ENCODE data around the gene CNGA3.

The CNGA3 gene

DNA sequence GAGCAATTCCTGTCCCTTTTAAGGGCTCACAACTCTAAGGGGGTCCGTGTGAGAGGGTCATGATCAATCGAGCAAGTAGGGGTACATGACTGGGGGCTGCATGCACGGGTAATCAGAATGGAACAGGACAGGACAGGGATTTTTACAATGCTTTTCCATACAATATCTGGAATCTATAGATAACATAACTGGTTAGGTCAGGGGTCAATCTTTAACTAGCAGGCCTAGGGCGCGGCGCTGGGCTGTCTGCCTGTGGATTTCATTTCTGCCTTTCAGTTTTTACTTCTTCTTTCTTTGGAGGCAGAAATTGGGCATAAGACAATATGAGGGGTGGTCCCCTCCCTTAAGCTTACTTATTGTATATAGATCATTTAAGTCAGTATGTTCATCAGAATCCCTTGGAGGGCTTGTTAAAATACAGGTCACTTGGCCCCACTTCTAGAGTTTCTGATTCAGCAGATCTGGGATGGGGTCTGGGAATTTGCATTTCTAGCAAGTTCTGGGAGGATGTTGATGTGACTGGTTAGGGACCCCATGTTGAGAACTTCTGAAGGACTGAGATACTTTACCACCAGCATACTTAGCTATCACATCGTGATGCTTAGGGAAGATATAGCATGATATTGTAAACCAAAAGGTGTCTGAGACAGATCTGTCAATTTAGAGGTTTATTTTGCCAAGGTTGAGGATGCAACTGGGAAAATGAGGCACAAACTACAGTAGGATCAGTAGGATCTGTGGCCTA is 95.6 kb downstream of the CNGA3 start:
- no peak overlapping the region for H3K4me3 ChIP-seq (ENCODE audit: low read depth, low read length)
- ChIA-PET CTCF (interaction anchor here (0.8 kb wide), 1 partner anchor 160 kb away, joined by 3 read pairs; no protein-coding TSS in a partner anchor), POLR2A (no interaction called here)
- DNase-seq (ENCODE audit: low read depth, low spot score), result no peak
- TF ChIP-seq, protein P1, sequence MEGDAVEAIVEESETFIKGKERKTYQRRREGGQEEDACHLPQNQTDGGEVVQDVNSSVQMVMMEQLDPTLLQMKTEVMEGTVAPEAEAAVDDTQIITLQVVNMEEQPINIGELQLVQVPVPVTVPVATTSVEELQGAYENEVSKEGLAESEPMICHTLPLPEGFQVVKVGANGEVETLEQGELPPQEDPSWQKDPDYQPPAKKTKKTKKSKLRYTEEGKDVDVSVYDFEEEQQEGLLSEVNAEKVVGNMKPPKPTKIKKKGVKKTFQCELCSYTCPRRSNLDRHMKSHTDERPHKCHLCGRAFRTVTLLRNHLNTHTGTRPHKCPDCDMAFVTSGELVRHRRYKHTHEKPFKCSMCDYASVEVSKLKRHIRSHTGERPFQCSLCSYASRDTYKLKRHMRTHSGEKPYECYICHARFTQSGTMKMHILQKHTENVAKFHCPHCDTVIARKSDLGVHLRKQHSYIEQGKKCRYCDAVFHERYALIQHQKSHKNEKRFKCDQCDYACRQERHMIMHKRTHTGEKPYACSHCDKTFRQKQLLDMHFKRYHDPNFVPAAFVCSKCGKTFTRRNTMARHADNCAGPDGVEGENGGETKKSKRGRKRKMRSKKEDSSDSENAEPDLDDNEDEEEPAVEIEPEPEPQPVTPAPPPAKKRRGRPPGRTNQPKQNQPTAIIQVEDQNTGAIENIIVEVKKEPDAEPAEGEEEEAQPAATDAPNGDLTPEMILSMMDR (IDR thresholded peaks at IDR 0.05; ENCODE audit: insufficient read depth, low read length, missing control alignments), result no peak

DNA sequence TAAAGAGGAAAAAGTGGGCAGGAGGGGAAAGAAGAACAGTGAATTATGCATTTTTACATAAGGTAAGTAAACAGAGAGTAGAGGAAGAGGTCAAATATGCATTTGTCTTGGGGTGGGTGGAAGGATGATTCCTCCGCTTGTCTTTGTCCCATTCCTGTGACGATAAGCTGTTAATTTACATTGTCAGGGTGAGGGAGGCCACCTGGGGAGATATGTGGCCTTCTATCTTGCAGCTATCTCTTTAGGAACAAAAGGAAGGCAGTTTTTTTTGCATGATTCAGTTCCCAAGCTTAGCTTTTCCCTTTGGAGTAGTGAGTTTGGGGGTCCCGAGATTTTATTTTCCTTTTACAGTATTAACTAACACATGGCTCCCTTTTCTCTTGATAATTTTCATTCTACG is 96.2 kb downstream of the CNGA3 start:
- H3K4me3 ChIP-seq (ENCODE audit: low read depth, low read length), result no peak overlapping the region
- ChIA-PET POLR2A (no interaction called here), CTCF (no interaction called here)
- no peak for DNase-seq (ENCODE audit: low read depth, low spot score)
- TF ChIP-seq, protein P1 (IDR thresholded peaks at IDR 0.05; ENCODE audit: insufficient read depth, low read length, missing control alignments), result no peak

DNA sequence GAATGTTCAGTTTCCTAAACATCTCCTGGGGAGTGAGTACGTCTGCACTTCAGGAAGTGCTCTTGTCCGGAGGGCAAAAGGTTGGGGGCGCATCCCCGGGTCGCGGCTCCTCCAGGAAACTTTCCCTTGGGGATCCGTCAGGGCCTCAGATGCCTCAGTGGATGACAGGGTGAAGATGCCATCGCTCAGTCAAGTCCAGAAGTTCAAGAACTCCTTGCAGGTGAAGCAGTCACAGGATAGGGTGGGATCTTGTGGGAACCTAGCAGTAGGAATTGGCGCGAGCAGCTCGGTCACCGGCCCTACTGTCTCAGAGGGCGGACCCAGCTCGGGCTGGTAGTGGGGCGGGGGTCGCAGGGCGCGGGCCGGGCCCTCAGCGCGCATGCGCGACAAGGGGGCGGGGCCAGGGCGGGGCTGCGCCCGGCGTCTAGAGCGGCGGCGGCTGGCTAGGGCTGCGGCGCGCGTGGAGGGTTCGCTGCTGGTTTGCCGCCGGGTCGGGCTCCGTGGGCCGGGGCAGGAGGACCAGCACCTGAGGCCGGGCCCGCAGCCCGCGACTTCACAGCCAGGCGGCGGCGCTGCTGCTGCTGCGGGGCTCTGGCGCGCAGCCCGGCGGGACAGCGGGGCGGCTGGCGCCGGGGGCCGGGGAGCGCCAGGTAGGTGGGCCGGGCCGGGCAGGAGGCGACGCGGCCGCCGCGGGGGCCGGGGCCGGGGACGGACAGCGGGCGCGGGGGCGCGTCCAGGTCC is 98.3 kb downstream of the CNGA3 start, which contains the start of gene INPP4A:
INPP4A (plus strand) TSS at position 423 of the 741 bp plus-strand sequence. CDS start 75,191 bp downstream, outside the sequence.
- CTCF ChIA-PET, result no interaction called here
- DNase-seq (ENCODE audit: low read depth, low spot score), result no peak
- TF ChIP-seq, protein P1 (IDR thresholded peaks at IDR 0.05; ENCODE audit: insufficient read depth, low read length, missing control alignments), result no peak
- H3K4me3 ChIP-seq (ENCODE audit: low read depth, low read length), result peak within 1 kb of the TSS; percentile 74
- POLR2A ChIA-PET, result no interaction called here

DNA sequence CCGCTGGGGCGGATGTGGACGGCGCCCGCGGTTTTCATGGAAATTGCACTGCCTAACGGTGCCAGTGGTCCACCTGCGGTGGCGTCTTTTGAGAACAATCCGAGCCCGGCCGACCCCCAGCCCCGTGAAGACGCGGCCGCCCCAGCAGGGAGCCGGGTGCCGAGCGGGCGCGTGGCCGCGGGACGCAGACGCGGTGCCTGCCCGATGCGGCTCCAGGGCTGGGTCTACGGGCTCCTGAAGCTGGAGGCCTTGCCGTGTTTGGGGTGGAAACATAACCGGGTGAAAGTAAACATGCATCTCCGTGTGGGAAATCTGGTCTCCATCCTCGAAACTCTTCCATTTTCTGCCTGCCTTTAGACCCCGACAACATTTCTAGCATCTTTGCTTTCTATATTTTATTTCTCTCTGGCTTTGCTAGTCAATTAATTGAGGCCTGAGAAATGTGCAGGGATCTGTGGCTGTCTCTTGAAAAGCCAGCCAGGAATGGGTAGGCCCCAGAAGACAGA is 99.0 kb downstream of the CNGA3 start:
- ChIA-PET POLR2A (no interaction called here), CTCF (no interaction called here)
- peak overlapping the region; percentile 74 for H3K4me3 ChIP-seq (ENCODE audit: low read depth, low read length)
- TF ChIP-seq, protein P1 (IDR thresholded peaks at IDR 0.05; ENCODE audit: insufficient read depth, low read length, missing control alignments), result no peak
- no peak for DNase-seq (ENCODE audit: low read depth, low spot score)

DNA sequence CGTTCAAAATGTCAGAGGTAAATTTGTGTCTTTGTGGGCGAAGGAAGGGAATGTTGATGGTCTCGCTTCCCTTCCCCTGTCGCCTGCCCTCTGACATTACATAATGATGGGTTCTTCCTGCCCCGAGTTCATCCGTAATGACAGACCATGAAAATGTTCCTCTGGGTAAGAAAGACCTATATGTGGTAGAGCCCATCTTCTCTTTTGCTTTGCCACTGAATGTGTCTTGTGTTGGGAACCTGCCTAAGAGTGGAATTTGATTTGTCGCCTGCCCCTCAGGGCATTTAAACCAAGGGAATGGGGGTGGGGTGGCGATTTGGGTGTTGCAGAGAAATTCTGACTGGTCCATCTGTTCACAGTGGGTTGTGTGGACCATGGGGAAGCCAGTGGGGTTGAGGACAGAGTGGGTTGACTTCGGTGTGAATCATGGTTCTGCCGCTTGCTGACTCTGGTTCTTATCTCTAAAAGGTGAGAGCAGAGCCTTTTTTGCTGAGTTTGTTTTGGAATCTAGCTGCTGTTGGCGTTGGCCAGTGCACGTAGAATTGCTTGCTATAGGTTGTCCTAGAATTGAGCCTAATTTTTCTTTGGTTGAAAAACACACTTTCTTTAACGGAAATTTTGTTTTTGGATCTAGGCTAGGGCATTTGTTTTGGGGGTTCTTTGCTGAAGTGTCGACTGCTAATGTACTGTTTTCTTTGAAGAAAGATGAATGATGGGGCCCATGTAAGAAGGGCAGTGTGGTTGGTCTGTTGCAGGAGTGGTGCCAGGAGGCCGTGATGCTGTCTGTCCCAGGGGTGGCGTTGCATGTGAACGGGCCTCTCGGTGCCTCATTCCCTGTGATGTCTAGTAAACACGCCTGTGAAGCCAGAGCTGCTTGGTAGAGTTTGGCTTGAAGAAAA is 99.7 kb downstream of the CNGA3 start:
- POLR2A ChIA-PET, result no interaction called here
- CTCF ChIA-PET, result interaction anchor here (0.9 to 1.0 kb wide), 2 partner anchors 11 to 16 kb away, joined by 4 read pairs; no protein-coding TSS in a partner anchor

More for the DNA sequence above, 99.7 kb downstream of the CNGA3 start:
- no peak for DNase-seq (ENCODE audit: low read depth, low spot score)
- peak overlapping the region; percentile 74 for H3K4me3 ChIP-seq (ENCODE audit: low read depth, low read length)
- TF ChIP-seq, protein P1 (IDR thresholded peaks at IDR 0.05; ENCODE audit: insufficient read depth, low read length, missing control alignments), result no peak

All from AG04449 (cell line).